Measurements from ENCODE around the gene FOSL2.

FOSL2 gene

DNA sequence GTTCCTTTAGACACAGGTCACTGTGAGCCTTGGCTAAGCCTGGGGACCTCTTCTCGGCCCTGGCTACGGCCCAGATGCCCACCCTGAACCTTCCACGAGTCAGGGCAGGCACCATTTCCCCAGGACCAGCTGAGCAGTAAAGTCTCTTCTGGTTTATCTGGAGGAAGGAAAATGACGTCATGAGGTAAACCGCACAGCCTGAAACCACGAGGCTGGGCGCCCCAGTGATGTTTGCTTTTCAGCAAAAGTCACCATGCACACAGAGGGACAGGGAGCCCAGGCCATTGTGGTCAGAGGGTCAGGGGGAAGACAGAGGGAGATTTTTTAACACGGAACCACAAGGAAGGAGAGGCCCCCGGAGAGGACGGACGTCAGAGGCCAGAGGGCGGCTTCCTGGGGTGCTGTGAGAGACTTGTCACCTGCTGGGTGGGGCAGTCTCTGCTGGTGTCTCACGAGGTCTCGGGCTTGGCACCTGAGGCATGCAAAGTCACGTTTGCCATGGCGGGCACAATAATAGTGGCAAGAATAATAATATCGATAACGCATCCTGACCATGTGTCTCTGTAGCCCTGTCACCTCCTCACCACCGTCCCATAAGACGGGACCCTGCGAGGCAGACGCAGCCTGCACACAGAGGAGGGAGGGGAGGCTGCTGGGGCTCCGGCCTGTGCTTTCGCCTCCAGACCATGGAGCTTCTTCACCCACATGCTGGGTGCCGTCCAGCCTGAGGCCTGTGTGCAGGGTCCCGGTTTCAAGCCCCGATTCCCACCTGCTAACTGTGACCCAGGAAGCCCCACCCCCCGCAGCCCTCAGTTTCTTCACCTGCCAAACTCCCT lies 33.2 kb upstream of the FOSL2 start:
- Histone ChIP-seq H3K4me3 (ENCODE audit: low read length) (no peak overlapping the region), H3K4me1 (ENCODE audit: control insufficient read depth, low read depth, low read length) (no peaks in the 10 kb centered on the region)

DNA sequence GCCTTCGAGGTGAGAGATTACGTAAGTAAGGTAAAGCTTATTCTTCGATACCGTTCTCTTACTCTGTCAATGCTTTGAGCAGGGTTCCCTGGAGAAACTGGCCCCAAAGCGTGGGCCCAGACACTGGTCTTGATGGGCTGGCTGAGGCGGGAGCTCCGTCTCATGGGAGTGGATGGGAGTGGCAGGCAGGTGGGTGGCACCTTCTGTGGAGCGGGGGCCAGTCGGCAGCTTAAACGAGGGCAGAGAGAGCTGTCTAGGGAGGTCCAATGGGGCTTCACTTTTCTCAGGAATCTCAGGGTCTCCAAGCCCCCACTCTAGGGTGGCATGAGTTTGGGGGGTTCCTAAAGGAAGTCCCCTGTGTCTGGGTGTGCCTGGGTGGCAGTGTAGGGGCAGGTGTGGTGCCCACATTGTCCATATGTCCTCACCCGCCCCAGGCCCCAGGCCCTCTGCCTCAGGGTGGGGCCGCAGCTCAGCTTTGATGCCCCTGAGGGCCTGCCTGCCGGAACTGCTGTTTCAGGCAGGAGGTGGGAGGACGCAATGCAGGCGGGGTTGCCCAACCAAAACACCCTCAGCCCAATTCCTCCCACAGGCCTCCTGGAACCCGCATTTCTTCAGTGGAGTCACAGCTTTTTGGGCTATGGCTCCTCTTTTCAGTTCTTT lies 32.5 kb upstream of the FOSL2 start:
- H3K27ac ChIP-seq (ENCODE audit: low read length): no peak overlapping the region

More for the DNA sequence above, 33.2 kb upstream of the FOSL2 start:
- H3K9ac ChIP-seq (ENCODE audit: low read length): no peak overlapping the region
- H3K36me3 ChIP-seq (ENCODE audit: control insufficient read depth, low read depth, low read length): no peaks in the 10 kb centered on the region
- no peak overlapping the region for H3K27ac ChIP-seq (ENCODE audit: low read length)
- H3K27me3 ChIP-seq (ENCODE audit: control insufficient read depth, insufficient read depth, low read length): peaks cover 7% of the 10 kb centered on the region
- H3K9me3 ChIP-seq (ENCODE audit: control insufficient read depth, low read depth, low read length): no peaks in the 10 kb centered on the region

DNA sequence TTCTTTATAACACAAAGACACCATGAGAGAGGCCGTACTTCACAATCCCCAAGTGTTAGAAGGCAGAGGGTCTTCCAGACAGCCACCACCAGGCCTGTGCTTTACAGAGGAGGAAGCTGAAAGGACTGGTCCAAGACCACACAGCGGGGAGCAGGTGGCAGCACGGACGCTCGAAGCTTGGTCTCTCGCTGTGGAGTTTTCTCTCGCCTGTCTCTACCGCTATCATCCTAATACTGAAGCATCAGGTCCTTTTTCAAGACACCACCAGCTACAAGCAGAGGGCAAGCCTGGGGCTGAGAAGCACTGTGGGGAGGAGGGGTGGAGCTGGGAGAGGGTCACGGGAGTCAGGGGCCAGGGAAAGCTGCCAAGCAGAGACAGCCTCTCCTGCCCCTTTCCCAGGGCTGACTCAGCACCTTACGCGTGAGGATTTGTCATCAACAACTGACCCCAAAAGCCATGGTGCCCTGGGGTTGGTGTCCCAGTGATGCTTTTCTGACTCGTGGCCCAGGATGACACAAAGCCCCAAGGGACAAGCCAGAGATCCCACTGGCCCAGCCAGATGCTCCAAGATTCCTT lies 31.9 kb upstream of the FOSL2 start:
- Histone ChIP-seq H3K27ac (ENCODE audit: low read length) (no peak overlapping the region), H3K36me3 (ENCODE audit: control insufficient read depth, low read depth, low read length) (no peaks in the 10 kb centered on the region), H3K4me1 (ENCODE audit: control insufficient read depth, low read depth, low read length) (no peaks in the 10 kb centered on the region), H3K9ac (ENCODE audit: low read length) (no peak overlapping the region), H3K27me3 (ENCODE audit: control insufficient read depth, insufficient read depth, low read length) (peaks cover 7% of the 10 kb centered on the region), H3K9me3 (ENCODE audit: control insufficient read depth, low read depth, low read length) (no peaks in the 10 kb centered on the region), H3K4me3 (ENCODE audit: low read length) (no peak overlapping the region)

More for the DNA sequence above, 32.5 kb upstream of the FOSL2 start:
- Histone ChIP-seq H3K9ac (ENCODE audit: low read length) (no peak overlapping the region), H3K9me3 (ENCODE audit: control insufficient read depth, low read depth, low read length) (no peaks in the 10 kb centered on the region), H3K36me3 (ENCODE audit: control insufficient read depth, low read depth, low read length) (no peaks in the 10 kb centered on the region), H3K4me3 (ENCODE audit: low read length) (no peak overlapping the region), H3K4me1 (ENCODE audit: control insufficient read depth, low read depth, low read length) (no peaks in the 10 kb centered on the region), H3K27me3 (ENCODE audit: control insufficient read depth, insufficient read depth, low read length) (peaks cover 7% of the 10 kb centered on the region)

DNA sequence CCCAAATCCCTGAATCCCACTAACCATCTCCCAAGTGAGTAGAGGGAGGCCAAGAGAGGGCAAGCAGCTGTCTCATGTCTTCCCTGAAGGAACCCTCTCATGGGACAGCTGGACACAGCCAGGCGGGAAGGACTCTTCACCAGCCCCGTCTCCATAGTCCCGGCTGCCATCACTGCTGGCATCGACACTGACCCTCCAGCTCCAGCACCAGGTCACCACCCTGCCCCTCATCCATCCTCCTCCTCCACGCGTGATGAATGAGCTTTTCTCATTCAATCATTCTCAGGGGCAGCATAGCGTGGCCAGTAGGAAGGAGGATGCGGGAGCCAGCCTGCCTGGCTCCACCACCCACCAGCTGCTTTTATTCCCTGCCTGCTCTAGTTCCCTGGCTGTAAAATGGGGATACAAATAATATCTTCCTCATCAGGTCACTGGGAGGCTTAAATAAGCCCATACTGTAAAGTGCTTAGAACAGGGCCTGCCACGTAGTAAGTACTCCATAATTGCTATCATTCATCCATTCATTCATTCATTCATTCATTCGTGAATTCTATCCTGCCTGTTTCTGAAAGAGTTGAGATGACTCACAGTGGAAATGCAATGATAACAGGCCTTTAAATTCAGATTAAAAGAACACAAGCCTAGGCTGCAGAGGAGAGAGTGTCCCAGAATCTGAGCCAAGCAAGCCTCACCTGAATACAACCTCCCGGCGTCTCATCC lies 30.5 kb upstream of the FOSL2 start:
- H3K4me3 ChIP-seq (ENCODE audit: low read length): no peak overlapping the region
- no peaks in the 10 kb centered on the region for H3K9me3 ChIP-seq (ENCODE audit: control insufficient read depth, low read depth, low read length)
- no peaks in the 10 kb centered on the region for H3K4me1 ChIP-seq (ENCODE audit: control insufficient read depth, low read depth, low read length)
- no peak overlapping the region for H3K9ac ChIP-seq (ENCODE audit: low read length)
- H3K27me3 ChIP-seq (ENCODE audit: control insufficient read depth, insufficient read depth, low read length): peaks cover 7% of the 10 kb centered on the region
- no peak overlapping the region for H3K27ac ChIP-seq (ENCODE audit: low read length)
- no peaks in the 10 kb centered on the region for H3K36me3 ChIP-seq (ENCODE audit: control insufficient read depth, low read depth, low read length)

DNA sequence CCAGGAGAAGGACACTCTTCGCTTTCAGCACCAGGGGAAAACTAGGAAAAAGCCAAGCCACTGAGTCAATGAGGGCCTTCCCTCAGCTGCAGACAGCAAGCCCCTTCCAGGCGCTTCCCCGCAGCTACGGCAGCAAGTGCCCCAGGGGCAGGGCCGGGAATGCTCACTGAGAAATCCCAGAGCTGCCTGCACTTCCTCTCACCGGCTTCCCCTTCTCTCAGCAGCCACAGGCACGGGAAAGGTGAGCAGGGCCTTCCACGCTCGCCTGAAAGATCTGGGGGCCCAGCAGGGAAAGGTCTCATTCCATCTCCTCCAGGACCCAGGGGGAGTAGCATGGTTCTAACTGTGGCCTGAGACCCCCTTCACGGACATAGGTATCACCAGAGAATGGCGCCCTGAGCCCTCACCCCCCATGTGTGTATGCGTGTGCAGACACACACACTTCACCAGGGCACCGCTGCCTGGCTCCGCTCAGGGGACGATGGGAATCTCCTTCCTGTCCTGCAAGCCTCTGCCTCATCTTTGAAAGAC lies 29.6 kb upstream of the FOSL2 start:
- Histone ChIP-seq H3K36me3 (ENCODE audit: control insufficient read depth, low read depth, low read length) (no peaks in the 10 kb centered on the region), H3K9me3 (ENCODE audit: control insufficient read depth, low read depth, low read length) (no peaks in the 10 kb centered on the region), H3K9ac (ENCODE audit: low read length) (no peak overlapping the region), H3K27me3 (ENCODE audit: control insufficient read depth, insufficient read depth, low read length) (peaks cover 7% of the 10 kb centered on the region), H3K4me1 (ENCODE audit: control insufficient read depth, low read depth, low read length) (no peaks in the 10 kb centered on the region), H3K4me3 (ENCODE audit: low read length) (no peak overlapping the region), H3K27ac (ENCODE audit: low read length) (no peak overlapping the region)

DNA sequence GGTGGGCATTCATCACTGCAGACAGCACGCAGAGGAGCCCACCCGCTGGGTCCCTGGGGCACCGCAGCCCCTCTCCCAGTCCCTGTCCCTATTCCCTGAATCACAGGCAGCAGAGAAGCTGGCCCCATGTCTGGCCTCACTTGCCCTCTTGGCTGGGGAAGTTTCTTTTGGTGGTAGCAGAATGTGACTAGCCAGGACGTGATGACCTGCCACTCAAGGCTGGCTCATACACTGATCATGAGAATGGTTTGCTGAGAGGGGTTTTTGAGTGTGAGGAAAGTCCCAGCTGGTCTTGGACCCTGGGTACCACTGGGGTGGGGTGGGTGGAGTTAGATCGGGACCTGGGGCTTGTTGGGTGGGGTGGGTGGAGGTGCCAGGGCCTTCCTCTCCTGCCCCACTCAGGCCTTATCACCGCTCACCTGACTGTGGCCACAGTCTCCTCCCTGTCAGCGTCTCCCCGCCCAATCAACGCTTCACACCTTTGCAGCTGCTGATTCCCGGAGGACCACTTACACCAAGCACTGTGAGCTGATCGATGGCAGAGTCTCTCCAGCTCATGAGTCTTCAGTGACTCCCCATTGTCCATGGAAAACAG lies 28.9 kb upstream of the FOSL2 start:
- no peak overlapping the region for H3K9ac ChIP-seq (ENCODE audit: low read length)
- H3K4me1 ChIP-seq (ENCODE audit: control insufficient read depth, low read depth, low read length): no peaks in the 10 kb centered on the region
- H3K27ac ChIP-seq (ENCODE audit: low read length): no peak overlapping the region
- no peak overlapping the region for H3K4me3 ChIP-seq (ENCODE audit: low read length)
- H3K27me3 ChIP-seq (ENCODE audit: control insufficient read depth, insufficient read depth, low read length): peaks cover 7% of the 10 kb centered on the region
- H3K36me3 ChIP-seq (ENCODE audit: control insufficient read depth, low read depth, low read length): no peaks in the 10 kb centered on the region
- H3K9me3 ChIP-seq (ENCODE audit: control insufficient read depth, low read depth, low read length): no peaks in the 10 kb centered on the region

DNA sequence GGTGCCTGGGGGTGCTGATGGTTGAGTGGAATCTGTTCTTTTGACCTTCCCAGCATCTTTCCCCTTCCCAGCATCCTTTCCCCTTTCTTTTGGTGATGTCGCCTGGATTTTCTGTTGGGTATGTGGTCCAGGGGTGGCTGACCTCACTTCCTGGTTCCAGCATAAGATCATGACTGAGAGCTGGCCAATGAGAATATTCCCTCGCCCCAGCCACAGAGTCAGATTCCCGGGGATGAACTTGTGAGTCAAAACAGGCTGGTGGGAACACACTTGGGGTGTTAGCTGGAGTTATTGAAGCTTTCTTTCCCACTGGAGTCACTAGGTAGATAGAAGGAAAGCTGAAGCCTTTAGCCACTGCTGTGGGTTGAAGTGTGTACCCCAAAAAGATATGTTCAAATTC lies 28.0 kb upstream of the FOSL2 start:
- Histone ChIP-seq H3K4me1 (ENCODE audit: control insufficient read depth, low read depth, low read length) (no peaks in the 10 kb centered on the region), H3K27ac (ENCODE audit: low read length) (no peak overlapping the region), H3K36me3 (ENCODE audit: control insufficient read depth, low read depth, low read length) (no peaks in the 10 kb centered on the region), H3K27me3 (ENCODE audit: control insufficient read depth, insufficient read depth, low read length) (peaks cover 7% of the 10 kb centered on the region), H3K9ac (ENCODE audit: low read length) (no peak overlapping the region), H3K9me3 (ENCODE audit: control insufficient read depth, low read depth, low read length) (no peaks in the 10 kb centered on the region), H3K4me3 (ENCODE audit: low read length) (no peak overlapping the region)

DNA sequence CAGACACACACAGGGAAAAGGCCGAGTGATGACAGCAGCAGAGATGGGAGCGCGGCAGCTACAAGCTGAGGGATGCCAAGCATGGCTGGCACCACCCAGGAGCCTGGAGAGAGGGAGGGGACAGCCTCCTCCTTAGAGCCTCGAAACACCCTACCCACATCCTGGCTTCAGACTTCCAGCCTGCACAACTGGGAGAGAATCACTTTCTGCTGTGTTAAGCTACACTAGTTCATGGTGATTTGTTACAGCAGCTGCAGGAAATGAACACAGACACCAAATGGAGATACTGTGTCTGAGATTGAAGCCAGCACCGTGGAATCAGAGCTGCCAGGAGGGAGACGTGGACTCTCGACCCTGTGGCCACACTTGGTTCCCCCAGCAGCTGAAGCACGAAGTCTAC lies 27.5 kb upstream of the FOSL2 start:
- Histone ChIP-seq H3K9ac (ENCODE audit: low read length) (no peak overlapping the region), H3K27me3 (ENCODE audit: control insufficient read depth, insufficient read depth, low read length) (peaks cover 7% of the 10 kb centered on the region), H3K4me3 (ENCODE audit: low read length) (no peak overlapping the region), H3K27ac (ENCODE audit: low read length) (no peak overlapping the region), H3K9me3 (ENCODE audit: control insufficient read depth, low read depth, low read length) (no peaks in the 10 kb centered on the region), H3K36me3 (ENCODE audit: control insufficient read depth, low read depth, low read length) (no peaks in the 10 kb centered on the region), H3K4me1 (ENCODE audit: control insufficient read depth, low read depth, low read length) (no peaks in the 10 kb centered on the region)

DNA sequence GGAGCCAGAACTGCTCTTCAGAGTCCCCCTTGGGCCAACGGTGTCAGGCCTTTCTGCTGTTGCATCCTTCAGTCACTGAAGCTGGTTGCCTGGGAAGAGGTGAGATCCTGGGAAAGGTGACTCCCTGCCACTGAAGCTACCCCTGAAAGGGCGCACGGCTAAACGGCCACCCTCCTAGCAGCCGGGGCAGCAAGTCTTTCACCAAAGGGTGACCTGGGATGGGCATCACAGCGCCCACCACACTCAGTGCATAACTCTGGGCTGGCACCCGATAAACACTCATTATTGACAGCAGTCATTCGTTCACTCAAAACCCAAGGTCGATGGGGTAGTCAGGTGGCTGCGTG lies 26.5 kb upstream of the FOSL2 start:
- Histone ChIP-seq H3K36me3 (ENCODE audit: control insufficient read depth, low read depth, low read length) (no peaks in the 10 kb centered on the region), H3K27me3 (ENCODE audit: control insufficient read depth, insufficient read depth, low read length) (peaks cover 7% of the 10 kb centered on the region), H3K9me3 (ENCODE audit: control insufficient read depth, low read depth, low read length) (no peaks in the 10 kb centered on the region), H3K27ac (ENCODE audit: low read length) (no peak overlapping the region), H3K4me3 (ENCODE audit: low read length) (no peak overlapping the region), H3K4me1 (ENCODE audit: control insufficient read depth, low read depth, low read length) (no peaks in the 10 kb centered on the region), H3K9ac (ENCODE audit: low read length) (no peak overlapping the region)

DNA sequence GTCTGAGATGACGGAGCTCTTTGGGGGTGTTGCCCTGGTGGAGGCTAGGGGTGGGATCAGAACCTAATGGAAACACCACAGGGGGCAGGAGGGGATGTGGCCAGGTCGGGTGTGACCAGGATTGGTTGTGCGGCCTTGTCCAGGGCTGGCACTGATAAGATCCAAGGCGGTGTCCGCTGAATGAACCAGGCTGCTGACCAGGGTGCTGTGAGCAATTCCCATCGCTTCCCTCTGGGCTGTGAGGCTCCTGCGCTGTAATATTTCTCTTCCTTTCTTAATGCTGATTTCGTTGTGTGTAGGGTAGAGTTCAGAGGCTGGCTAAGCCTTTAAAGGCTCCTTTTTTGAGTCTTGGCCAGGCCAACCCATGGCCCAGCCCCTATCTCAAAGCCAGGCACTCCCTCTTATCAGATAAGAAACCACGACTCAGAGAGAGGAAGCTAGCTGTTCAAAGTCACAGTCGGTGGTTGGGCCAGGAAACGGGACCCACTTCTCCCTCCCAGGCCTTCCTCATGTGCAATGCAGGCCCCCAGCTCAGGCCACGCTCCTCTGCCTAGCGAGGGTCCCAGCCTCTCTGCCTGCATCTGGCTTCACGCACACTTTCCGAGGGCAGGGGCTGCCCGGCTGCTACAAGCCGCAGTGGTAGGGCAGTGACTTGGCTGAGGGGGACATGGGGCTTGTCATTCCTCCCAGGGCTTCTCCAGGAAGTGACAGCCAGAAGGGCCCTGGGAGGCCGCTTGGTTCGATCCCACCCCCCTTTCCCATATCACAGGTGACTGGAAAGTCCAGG lies 26.0 kb upstream of the FOSL2 start:
- Histone ChIP-seq H3K27me3 (ENCODE audit: control insufficient read depth, insufficient read depth, low read length) (peaks cover 7% of the 10 kb centered on the region), H3K4me1 (ENCODE audit: control insufficient read depth, low read depth, low read length) (no peaks in the 10 kb centered on the region), H3K36me3 (ENCODE audit: control insufficient read depth, low read depth, low read length) (no peaks in the 10 kb centered on the region), H3K27ac (ENCODE audit: low read length) (no peak overlapping the region), H3K9ac (ENCODE audit: low read length) (no peak overlapping the region), H3K4me3 (ENCODE audit: low read length) (no peak overlapping the region), H3K9me3 (ENCODE audit: control insufficient read depth, low read depth, low read length) (no peaks in the 10 kb centered on the region)
